WTC11 (cell line): ENCODE measurements around the gene NSDHL.

Experiments used
- IRF1 ChIP-seq: sonication (generic); formaldehyde crosslinking; IDR thresholded peaks from 2 replicates; pipeline ENCODE4 v1.8.0; 2023; ENCODE audit warnings: missing genetic modification reagents
- MAX ChIP-seq: sonication (generic); formaldehyde crosslinking; IDR thresholded peaks from 2 replicates; pipeline ENCODE4 v1.8.0; 2022; ENCODE audit warnings: mild to moderate bottlenecking, missing genetic modification reagents
- SMAD4 ChIP-seq: sonication (generic); formaldehyde crosslinking; IDR thresholded peaks from 2 replicates; pipeline ENCODE4 v1.8.0; 2022; ENCODE audit warnings: mild to moderate bottlenecking, missing genetic modification reagents
- ZBTB21 ChIP-seq: sonication (generic); formaldehyde crosslinking; IDR thresholded peaks from 2 replicates; pipeline ENCODE4 v1.8.1; 2023; ENCODE audit warnings: mild to moderate bottlenecking, missing genetic modification reagents, borderline replicate concordance
- ZMAT4 ChIP-seq: fragments of 250-450 bp; sonication (Bioruptor Pico); IDR thresholded peaks from 2 replicates; pipeline ENCODE4 v1.9.0; 2021; ENCODE audit warnings: mild to moderate bottlenecking

- no peak for TF ChIP-seq SMAD4 (CRISPR knock-in tag)
- no peak for TF ChIP-seq ZBTB21
- TF ChIP-seq IRF1 (CRISPR knock-in tag) = no peak
- TF ChIP-seq MAX (CRISPR knock-in tag) = no peak
- TF ChIP-seq ZMAT4 = no peak
Observed at GRCh38 chrX:152904151-152905080, 73.6 kb downstream of the NSDHL start.
